ENCODE results near the gene PLXNB3. TPM values are rescaled to one million over a fixed set of nuclear protein-coding genes. Genes with fewer than 3 reads are reported as not detected.

PLXNB3 gene
- total and polyA plus RNA-seq, 12 donors = 1.1 to 119 (median 41.4) TPM

DNA sequence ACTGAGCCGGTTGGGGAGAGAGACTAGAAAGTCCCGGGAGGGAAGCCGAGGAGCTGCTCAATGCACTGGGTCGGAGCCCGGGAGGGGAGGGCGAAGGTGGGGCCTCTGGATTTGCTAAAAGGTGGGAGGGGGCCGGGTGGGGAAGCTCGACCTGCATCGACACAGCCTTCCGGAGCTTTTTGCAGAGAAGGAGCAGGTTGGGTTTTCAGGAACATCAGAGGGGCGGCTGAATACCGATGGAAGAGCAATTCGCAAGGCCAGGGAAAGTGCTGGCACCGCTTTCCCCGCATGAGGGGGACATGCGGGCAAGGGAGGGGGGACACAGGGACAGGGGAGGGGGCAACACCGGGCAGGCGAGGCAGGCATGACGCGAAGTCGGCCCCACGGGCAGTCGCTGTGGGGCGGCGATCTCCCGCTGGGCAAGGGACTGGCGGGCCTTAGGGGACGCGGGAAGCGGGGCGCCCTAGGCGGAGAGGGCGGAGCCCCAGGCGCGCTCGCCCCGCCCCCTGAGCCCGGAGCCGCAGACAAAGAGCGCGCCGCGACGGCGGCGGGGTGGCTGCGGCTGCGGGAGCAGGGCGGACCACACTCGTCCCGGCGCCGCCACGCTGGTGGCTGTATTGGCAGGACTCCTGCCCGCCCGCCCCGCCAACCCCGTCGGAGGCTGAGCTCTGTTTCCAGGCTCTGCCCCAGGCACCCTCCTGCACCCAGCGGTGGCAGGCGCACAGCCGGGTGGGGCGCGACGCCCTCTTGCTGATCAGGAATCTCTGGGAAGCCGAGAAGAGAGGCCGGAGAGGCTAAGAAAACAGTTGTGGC, 54.7 kb downstream of the PLXNB3 start:
- DNase-seq = peak in 1 of 7 donors; percentile 33
- TF ChIP-seq, protein P1, sequence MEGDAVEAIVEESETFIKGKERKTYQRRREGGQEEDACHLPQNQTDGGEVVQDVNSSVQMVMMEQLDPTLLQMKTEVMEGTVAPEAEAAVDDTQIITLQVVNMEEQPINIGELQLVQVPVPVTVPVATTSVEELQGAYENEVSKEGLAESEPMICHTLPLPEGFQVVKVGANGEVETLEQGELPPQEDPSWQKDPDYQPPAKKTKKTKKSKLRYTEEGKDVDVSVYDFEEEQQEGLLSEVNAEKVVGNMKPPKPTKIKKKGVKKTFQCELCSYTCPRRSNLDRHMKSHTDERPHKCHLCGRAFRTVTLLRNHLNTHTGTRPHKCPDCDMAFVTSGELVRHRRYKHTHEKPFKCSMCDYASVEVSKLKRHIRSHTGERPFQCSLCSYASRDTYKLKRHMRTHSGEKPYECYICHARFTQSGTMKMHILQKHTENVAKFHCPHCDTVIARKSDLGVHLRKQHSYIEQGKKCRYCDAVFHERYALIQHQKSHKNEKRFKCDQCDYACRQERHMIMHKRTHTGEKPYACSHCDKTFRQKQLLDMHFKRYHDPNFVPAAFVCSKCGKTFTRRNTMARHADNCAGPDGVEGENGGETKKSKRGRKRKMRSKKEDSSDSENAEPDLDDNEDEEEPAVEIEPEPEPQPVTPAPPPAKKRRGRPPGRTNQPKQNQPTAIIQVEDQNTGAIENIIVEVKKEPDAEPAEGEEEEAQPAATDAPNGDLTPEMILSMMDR (IDR thresholded peaks at IDR 0.05) = no peak
- no peak for TF ChIP-seq POLR2A (IDR thresholded peaks at IDR 0.05)
- H3K4me1 ChIP-seq (replicated peaks in 1 of 2) = peaks cover 0 to 6% of the 10 kb centered on the region in 2 donors
- no peaks in the 10 kb centered on the region for H3K9me3 ChIP-seq (replicated peaks in 1 of 3)
- H3K36me3 ChIP-seq (replicated peaks in 1 of 2) = no peaks in the 10 kb centered on the region
- 10 to 37% (median 30%) methylated on average over 8 to 58 of the region's 67 CpGs for WGBS, 4 donors
- intact Hi-C loops (cut with DNase I) = no loop called here
- H3K27ac ChIP-seq = no peak overlapping the region
- H3K4me3 ChIP-seq = peak overlapping the region in 2 of 4 donors; percentile 19 to 47
- H3K27me3 ChIP-seq = peaks cover 27% of the 10 kb centered on the region

DNA sequence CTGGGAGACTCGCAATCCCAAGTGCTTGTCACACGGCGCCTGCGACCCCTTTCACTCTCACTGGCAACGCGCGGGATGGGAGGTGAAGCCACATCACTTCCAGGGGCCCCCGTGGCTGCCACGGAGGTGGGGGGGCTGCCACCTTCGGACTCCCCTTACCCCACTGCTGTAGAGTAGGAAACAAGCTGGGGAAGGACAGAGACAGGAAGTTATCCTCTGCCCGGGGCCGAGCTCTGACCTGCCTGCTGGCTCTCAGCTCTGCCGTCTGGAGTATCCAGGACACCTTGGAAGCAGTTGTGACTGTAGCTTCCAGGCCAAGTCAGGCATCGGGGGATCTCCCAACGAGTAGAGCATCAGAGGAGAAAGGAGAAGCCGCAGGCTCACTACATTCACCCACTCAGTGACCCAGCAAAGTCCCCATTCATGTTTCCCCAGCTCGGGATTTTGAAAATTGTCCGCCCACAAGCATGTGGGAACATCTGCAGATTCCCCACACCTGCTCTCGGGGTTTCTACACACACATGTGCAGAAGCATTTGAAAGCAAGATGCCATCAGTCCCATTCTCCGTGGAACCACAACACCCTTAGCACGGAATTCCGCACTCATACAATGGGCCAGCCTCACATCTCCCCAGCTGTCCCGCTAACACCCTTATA, 55.5 kb downstream of the PLXNB3 start:
- intact Hi-C loops (cut with DNase I) = no loop called here
- peaks cover 34% of the 10 kb centered on the region for H3K27me3 ChIP-seq
- TF ChIP-seq, protein P1 (IDR thresholded peaks at IDR 0.05) = no peak
- TF ChIP-seq POLR2A (IDR thresholded peaks at IDR 0.05) = no peak
- H3K27ac ChIP-seq = no peak overlapping the region
- no peak for DNase-seq
- no peaks in the 10 kb centered on the region for H3K36me3 ChIP-seq (replicated peaks in 1 of 2)
- no peaks in the 10 kb centered on the region for H3K9me3 ChIP-seq (replicated peaks in 1 of 3)
- 33 to 56% (median 46%) methylated on average over 19 to 23 of the region's 23 CpGs; no CpG with 5 or more reads in 1 of the 4 donors for WGBS, 4 donors
- peak overlapping the region in 2 of 4 donors; percentile 19 to 47 for H3K4me3 ChIP-seq
- H3K4me1 ChIP-seq (replicated peaks in 1 of 2) = peaks cover 0 to 6% of the 10 kb centered on the region in 2 donors

DNA sequence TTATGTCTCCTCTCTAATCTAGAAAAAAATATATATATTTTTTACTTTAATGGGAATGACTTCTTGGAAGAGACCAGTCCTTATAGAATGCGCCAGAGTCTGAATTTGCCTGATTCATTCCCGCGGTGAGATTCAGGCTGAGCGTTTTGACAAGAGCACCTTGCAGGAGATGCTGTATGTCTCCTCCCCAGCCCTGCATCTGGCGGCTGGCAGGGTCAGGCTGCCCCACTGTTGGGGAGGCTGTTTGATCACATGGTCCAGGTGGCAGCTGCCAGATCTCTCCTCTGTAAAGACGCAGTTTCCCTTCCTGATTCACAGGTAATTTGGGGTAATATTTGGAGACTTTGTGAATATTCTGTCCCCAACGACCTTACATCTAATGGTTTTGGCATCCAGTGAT, 56.6 kb downstream of the PLXNB3 start:
- no peaks in the 10 kb centered on the region for H3K9me3 ChIP-seq (replicated peaks in 1 of 3)
- TF ChIP-seq POLR2A (IDR thresholded peaks at IDR 0.05) = no peak
- TF ChIP-seq, protein P1 (IDR thresholded peaks at IDR 0.05) = no peak
- intact Hi-C loops (cut with DNase I) = no loop called here

DNA sequence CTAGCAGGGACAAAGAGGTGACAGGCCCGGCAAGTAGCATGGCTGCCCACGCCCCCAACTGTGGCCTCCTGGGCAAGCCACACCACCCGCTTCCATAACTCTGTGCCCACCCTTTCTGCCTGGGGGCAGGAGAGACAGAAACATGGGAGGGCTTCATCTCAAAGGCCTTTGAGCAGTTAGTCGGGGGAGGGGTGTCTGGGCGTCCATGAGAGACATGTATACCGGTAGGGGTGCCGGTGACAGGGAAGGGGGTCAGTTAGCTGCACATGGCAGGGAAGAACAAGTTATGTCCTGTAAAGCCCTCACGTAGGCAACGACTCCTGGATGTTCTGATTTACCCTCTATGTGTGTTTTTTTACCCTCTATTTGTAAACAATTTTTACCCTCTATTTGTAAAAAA, 57.0 kb downstream of the PLXNB3 start:
- TF ChIP-seq, protein P1 (IDR thresholded peaks at IDR 0.05) = no peak
- TF ChIP-seq POLR2A (IDR thresholded peaks at IDR 0.05) = no peak
- Histone ChIP-seq H3K27me3 (peaks cover 42% of the 10 kb centered on the region), H3K9me3 (replicated peaks in 1 of 3) (no peaks in the 10 kb centered on the region), H3K4me1 (replicated peaks in 1 of 2) (peaks cover 0 to 6% of the 10 kb centered on the region in 2 donors), H3K36me3 (replicated peaks in 1 of 2) (no peaks in the 10 kb centered on the region), H3K4me3 (no peak overlapping the region), H3K27ac (no peak overlapping the region)
- intact Hi-C loops (cut with DNase I) = no loop called here
- DNase-seq = no peak
- WGBS, 4 donors = 81 to 88% (median 84%) methylated on average over 7 to 9 of the region's 9 CpGs

More for the DNA sequence above, 56.6 kb downstream of the PLXNB3 start:
- no peak for DNase-seq
- 72 to 95% (median 80%) methylated on average over 4 to 7 of the region's 7 CpGs for WGBS, 4 donors
- H3K4me3 ChIP-seq = no peak overlapping the region
- H3K36me3 ChIP-seq (replicated peaks in 1 of 2) = no peaks in the 10 kb centered on the region
- peaks cover 0 to 6% of the 10 kb centered on the region in 2 donors for H3K4me1 ChIP-seq (replicated peaks in 1 of 2)
- H3K27me3 ChIP-seq = peaks cover 42% of the 10 kb centered on the region
- no peak overlapping the region for H3K27ac ChIP-seq

Measured in adrenal gland (tissue), 12 donors.